ENCODE results near the gene PTCH2. TPM values are rescaled to one million over a fixed set of nuclear protein-coding genes. Genes with fewer than 3 reads are reported as not detected.

PTCH2 gene
- total RNA-seq, 1 experiment from 2014 or later, result 1.1 TPM

- no peak for TF ChIP-seq PRDM15 (CRISPR knock-in tag; IDR thresholded peaks at IDR 0.05)
- no peak for TF ChIP-seq MYBL2 (CRISPR knock-in tag; IDR thresholded peaks at IDR 0.05)
- no peak for TF ChIP-seq AFF4 (CRISPR knock-in tag; IDR thresholded peaks at IDR 0.05; ENCODE audit: borderline replicate concordance)
- no peak for TF ChIP-seq NR3C1 (CRISPR knock-in tag; conservative IDR thresholded peaks at IDR 0.05; ENCODE audit: low read depth)
- TF ChIP-seq ZMAT4 (CRISPR knock-in tag; IDR thresholded peaks at IDR 0.05), result no peak
- TF ChIP-seq ZNF232 (CRISPR knock-in tag; IDR thresholded peaks at IDR 0.05), result no peak
- no peak for TF ChIP-seq CBFB (CRISPR knock-in tag; IDR thresholded peaks at IDR 0.05; ENCODE audit: low read depth)
- 0 out of 2 replicates have a peak, but pooled peaks have one; percentile 11 for TF ChIP-seq NR1H2 (CRISPR knock-in tag; IDR thresholded peaks at IDR 0.05)
- TF ChIP-seq ZBTB43 (CRISPR knock-in tag; IDR thresholded peaks at IDR 0.05), result no peak; the same call in 1 of the 2 replicates
- TF ChIP-seq FOXK1 (CRISPR knock-in tag; IDR thresholded peaks at IDR 0.05), result no peak
- no peak for TF ChIP-seq RORB (CRISPR knock-in tag; IDR thresholded peaks at IDR 0.05)
- TF ChIP-seq ZNF425 (CRISPR knock-in tag; conservative IDR thresholded peaks at IDR 0.05), result no peak
- TF ChIP-seq ZNF532 (CRISPR knock-in tag; IDR thresholded peaks at IDR 0.05; ENCODE audit: borderline replicate concordance), result no peak
- TF ChIP-seq CREM (CRISPR knock-in tag; IDR thresholded peaks at IDR 0.05), result no peak
- TF ChIP-seq AR (CRISPR knock-in tag; IDR thresholded peaks at IDR 0.05), result 0 out of 2 replicates have a peak, but pooled peaks have one; percentile 6
- 0 out of 2 replicates have a peak, but pooled peaks have one; percentile 2 for TF ChIP-seq KAT7 (CRISPR knock-in tag; IDR thresholded peaks at IDR 0.05; ENCODE audit: borderline replicate concordance)
- TF ChIP-seq OVOL2 (CRISPR knock-in tag; IDR thresholded peaks at IDR 0.05; ENCODE audit: borderline replicate concordance), result no peak
- TF ChIP-seq ZBTB21 (CRISPR knock-in tag; IDR thresholded peaks at IDR 0.05; ENCODE audit: borderline replicate concordance), result no peak
- TF ChIP-seq ZNF317 (CRISPR knock-in tag; IDR thresholded peaks at IDR 0.05; ENCODE audit: borderline replicate concordance, low read depth), result no peak; the same call in 1 of the 2 replicates
Measured at GRCh38 chr1:44775930-44776729, 66.9 kb downstream of the PTCH2 start (continued).

All from WTC11 (cell line).